ENCODE data around the gene POC1A. TPM values are rescaled to one million over a fixed set of nuclear protein-coding genes. Genes with fewer than 3 reads are reported as not detected.

The POC1A gene
- total RNA-seq, 1 experiment from 2014 or later: 29.0 TPM

DNA sequence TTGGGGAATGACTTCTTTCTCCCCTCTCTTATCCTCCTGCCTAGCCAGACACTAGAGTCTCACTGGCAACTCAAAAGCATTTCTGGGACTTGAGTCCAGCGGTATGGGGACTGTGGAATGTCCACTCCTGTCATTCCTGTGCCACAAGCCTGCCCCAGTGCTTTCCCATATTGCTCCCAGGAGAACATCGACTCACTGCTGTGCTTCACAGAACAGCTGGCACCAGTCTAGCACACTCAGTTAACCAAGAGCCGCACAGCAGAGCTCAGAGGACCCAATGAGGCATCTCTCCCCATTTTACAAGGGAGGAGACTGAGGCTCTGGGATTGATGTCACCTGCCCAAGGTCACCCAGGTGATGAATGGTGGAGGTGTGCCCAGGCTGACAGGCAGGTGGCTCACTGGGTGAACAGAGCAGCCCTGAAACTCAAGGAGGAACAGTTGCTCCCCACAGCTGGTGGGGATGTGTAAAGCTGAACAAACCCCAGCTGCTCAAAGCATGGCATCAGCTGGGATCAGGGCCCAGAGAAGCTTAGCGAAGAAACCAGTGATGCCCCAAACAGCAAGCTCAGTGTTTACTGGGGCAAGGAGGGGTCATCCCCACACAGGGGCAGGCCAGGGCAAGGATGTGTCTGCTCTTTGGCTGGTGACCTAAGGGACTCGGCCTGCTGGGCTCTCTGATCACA, 62.5 kb downstream of the POC1A start:
- no peak overlapping the region for H3K56ac ChIP-seq (ENCODE audit: insufficient read length, low read depth, low read length)
- DNase-seq: no peak
- H3K4ac ChIP-seq (ENCODE audit: low read depth, low read length): no peak overlapping the region
- no peak overlapping the region for H3K9ac ChIP-seq (ENCODE audit: extremely low read depth, insufficient read length, low read length)
- no peak overlapping the region for H3K23ac ChIP-seq (ENCODE audit: insufficient read length, low read depth, low read length)
- H3K14ac ChIP-seq (ENCODE audit: insufficient read depth, low read length): no peak overlapping the region
- H2AFZ ChIP-seq (ENCODE audit: low read length): no peak overlapping the region
- H3K79me2 ChIP-seq (ENCODE audit: insufficient read depth, low read length): no peaks in the 10 kb centered on the region
- no peak overlapping the region for H4K8ac ChIP-seq (replicated peaks; ENCODE audit: insufficient read length, low read depth, low read length)
- Mint-ChIP-seq H3K36me3 (ENCODE audit: insufficient read depth in 1 of 3, low read depth in 3 of 3) (peaks cover 10 to 27% (median 23%) of the 10 kb centered on the region in 3 experiments; a peak in 6 of 7 replicates), H3K4me3 (peak overlapping the region in 1 of 2 experiments; percentile 26; a peak in 1 of 5 replicates), H3K4me1 (peaks cover 6 to 26% of the 10 kb centered on the region in 2 experiments), H3K27ac (peak overlapping the region; percentile 41 to 89 (median 78); a peak in 5 of 7 replicates), H3K27me3 (ENCODE audit: low read depth) (no peaks in the 10 kb centered on the region), H3K9me3 (no peaks in the 10 kb centered on the region)
- no peak overlapping the region for H3K18ac ChIP-seq (ENCODE audit: insufficient read length, low read depth, low read length)
- no peaks in the 10 kb centered on the region for H3K4me1 ChIP-seq (ENCODE audit: insufficient read depth, low read length)
- H2BK120ac ChIP-seq (ENCODE audit: low read depth, low read length, poor library complexity, severe bottlenecking): no peak overlapping the region
- no peaks in the 10 kb centered on the region for H4K20me1 ChIP-seq (ENCODE audit: control insufficient read depth, insufficient read depth, insufficient read length)
- no CpG with 5 or more reads among the region's 5 CpGs for WGBS (ENCODE audit: extremely low coverage, insufficient read length, low lambda C conversion rate)
- H2BK12ac ChIP-seq (ENCODE audit: insufficient read length, low read depth, low read length): no peak overlapping the region
- no peak overlapping the region for H2AK5ac ChIP-seq (ENCODE audit: insufficient read length, low read length)
- no peak overlapping the region for H2BK5ac ChIP-seq (ENCODE audit: insufficient read length, low read length)
- H4K5ac ChIP-seq (ENCODE audit: insufficient read length, low read depth, low read length): no peak overlapping the region
- no peaks in the 10 kb centered on the region for H3K79me1 ChIP-seq (ENCODE audit: insufficient read depth, low read depth, low read length, poor library complexity, severe bottlenecking)
- no peak overlapping the region for H3K4me2 ChIP-seq (ENCODE audit: insufficient read depth, insufficient read length, low read length)
- no peak overlapping the region for H2BK20ac ChIP-seq (ENCODE audit: low read depth, low read length, poor library complexity, severe bottlenecking)
- no peaks in the 10 kb centered on the region for H3K9me3 ChIP-seq (ENCODE audit: control insufficient read depth, low read depth, low read length)
- H2BK15ac ChIP-seq (ENCODE audit: low read depth, low read length): no peak overlapping the region
- TF ChIP-seq, protein P1, sequence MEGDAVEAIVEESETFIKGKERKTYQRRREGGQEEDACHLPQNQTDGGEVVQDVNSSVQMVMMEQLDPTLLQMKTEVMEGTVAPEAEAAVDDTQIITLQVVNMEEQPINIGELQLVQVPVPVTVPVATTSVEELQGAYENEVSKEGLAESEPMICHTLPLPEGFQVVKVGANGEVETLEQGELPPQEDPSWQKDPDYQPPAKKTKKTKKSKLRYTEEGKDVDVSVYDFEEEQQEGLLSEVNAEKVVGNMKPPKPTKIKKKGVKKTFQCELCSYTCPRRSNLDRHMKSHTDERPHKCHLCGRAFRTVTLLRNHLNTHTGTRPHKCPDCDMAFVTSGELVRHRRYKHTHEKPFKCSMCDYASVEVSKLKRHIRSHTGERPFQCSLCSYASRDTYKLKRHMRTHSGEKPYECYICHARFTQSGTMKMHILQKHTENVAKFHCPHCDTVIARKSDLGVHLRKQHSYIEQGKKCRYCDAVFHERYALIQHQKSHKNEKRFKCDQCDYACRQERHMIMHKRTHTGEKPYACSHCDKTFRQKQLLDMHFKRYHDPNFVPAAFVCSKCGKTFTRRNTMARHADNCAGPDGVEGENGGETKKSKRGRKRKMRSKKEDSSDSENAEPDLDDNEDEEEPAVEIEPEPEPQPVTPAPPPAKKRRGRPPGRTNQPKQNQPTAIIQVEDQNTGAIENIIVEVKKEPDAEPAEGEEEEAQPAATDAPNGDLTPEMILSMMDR (conservative IDR thresholded peaks at IDR 0.05): no peak
- H3K23me2 ChIP-seq (ENCODE audit: insufficient read length, low read depth, low read length, poor library complexity, severe bottlenecking): no peaks in the 10 kb centered on the region
- no peaks in the 10 kb centered on the region for H3K27me3 ChIP-seq (ENCODE audit: insufficient read depth, low read length)
- no peak overlapping the region for H4K91ac ChIP-seq (ENCODE audit: insufficient read length, low read depth, low read length)
- H3K27ac ChIP-seq (ENCODE audit: insufficient read length, low read depth, low read length): no peak overlapping the region
- H3T11ph ChIP-seq (ENCODE audit: low read length): no peak overlapping the region

Measured in H9 (cell line).